ENCODE measurements around the gene KIF1B. TPM values are rescaled to one million over a fixed set of nuclear protein-coding genes. Genes with fewer than 3 reads are reported as not detected.

KIF1B gene
- total RNA-seq, 4 donors from 2014 or later, result 53.0 to 78.2 (median 64.8) TPM

- H3K9me3 ChIP-seq, result no peaks in the 10 kb centered on the region
- no peak overlapping the region for H3K27ac ChIP-seq (replicated peaks in 1 of 4)
- H3K36me3 ChIP-seq, result peaks cover 0 to 11% (median 6%) of the 10 kb centered on the region in 4 donors
- no peak for DNase-seq (ENCODE audit: extremely low spot score)
- no peaks in the 10 kb centered on the region for H3K27me3 ChIP-seq
- TF ChIP-seq POLR2AphosphoS5 (IDR thresholded peaks at IDR 0.05) (no peak), POLR2A (IDR thresholded peaks at IDR 0.05; ENCODE audit: low read depth) (no peak), CTCF (IDR thresholded peaks at IDR 0.05) (no peak), EP300 (IDR thresholded peaks at IDR 0.05) (no peak)
- intact Hi-C loops (cut with DNase I), result no loop called here
- no peak overlapping the region for H3K4me3 ChIP-seq
- no peaks in the 10 kb centered on the region for H3K4me1 ChIP-seq
- WGBS, result 98% methylated on average over 2 of the region's 2 CpGs
These were observed 24.6 kb upstream of the KIF1B start for GRCh38 chr1:10185759-10186158.

GRCh38 chr1:10186331-10187025, 23.9 kb upstream of the KIF1B start:
- intact Hi-C loops (cut with DNase I), result no loop called here
- H3K4me1 ChIP-seq, result no peaks in the 10 kb centered on the region
- DNase-seq (ENCODE audit: extremely low spot score), result no peak
- TF ChIP-seq EP300 (IDR thresholded peaks at IDR 0.05) (no peak), POLR2A (IDR thresholded peaks at IDR 0.05; ENCODE audit: low read depth) (no peak), POLR2AphosphoS5 (IDR thresholded peaks at IDR 0.05) (no peak), CTCF (IDR thresholded peaks at IDR 0.05) (no peak)
- H3K27ac ChIP-seq (replicated peaks in 1 of 4), result no peak overlapping the region
- WGBS, result 87% methylated on average over 12 of the region's 12 CpGs
- no peak overlapping the region for H3K4me3 ChIP-seq
- H3K27me3 ChIP-seq, result no peaks in the 10 kb centered on the region
- peaks cover 0 to 4% (median 2%) of the 10 kb centered on the region in 4 donors for H3K36me3 ChIP-seq
- no peaks in the 10 kb centered on the region for H3K9me3 ChIP-seq

GRCh38 chr1:10187026-10187334, 23.4 kb upstream of the KIF1B start:
- Histone ChIP-seq H3K36me3 (peaks cover 0 to under 1% (median 0%) of the 10 kb centered on the region in 4 donors), H3K27me3 (no peaks in the 10 kb centered on the region), H3K4me3 (no peak overlapping the region), H3K27ac (replicated peaks in 1 of 4) (no peak overlapping the region), H3K9me3 (no peaks in the 10 kb centered on the region), H3K4me1 (no peaks in the 10 kb centered on the region)
- TF ChIP-seq POLR2AphosphoS5 (IDR thresholded peaks at IDR 0.05) (no peak), CTCF (IDR thresholded peaks at IDR 0.05) (no peak), EP300 (IDR thresholded peaks at IDR 0.05) (no peak)
- intact Hi-C loops (cut with DNase I), result no loop called here
- WGBS, result 98% methylated on average over 4 of the region's 4 CpGs
- DNase-seq (ENCODE audit: extremely low spot score), result no peak

- Histone ChIP-seq H3K4me3 (no peak overlapping the region), H3K27me3 (no peaks in the 10 kb centered on the region), H3K36me3 (no peaks in the 10 kb centered on the region), H3K9me3 (no peaks in the 10 kb centered on the region), H3K4me1 (no peaks in the 10 kb centered on the region), H3K27ac (replicated peaks in 1 of 4) (no peak overlapping the region)
- TF ChIP-seq POLR2AphosphoS5 (IDR thresholded peaks at IDR 0.05), result no peak
- TF ChIP-seq EP300 (IDR thresholded peaks at IDR 0.05), result no peak
- no peak for TF ChIP-seq POLR2A (IDR thresholded peaks at IDR 0.05; ENCODE audit: low read depth)
- TF ChIP-seq CTCF (IDR thresholded peaks at IDR 0.05), result no peak
- no peak for DNase-seq (ENCODE audit: extremely low spot score)
- 100% methylated on average over 2 of the region's 2 CpGs for WGBS
- intact Hi-C loops (cut with DNase I), result no loop called here
These were observed 22.2 kb upstream of the KIF1B start for GRCh38 chr1:10188133-10188650.

- Histone ChIP-seq H3K36me3 (no peaks in the 10 kb centered on the region), H3K4me1 (no peaks in the 10 kb centered on the region), H3K9me3 (no peaks in the 10 kb centered on the region), H3K27ac (replicated peaks in 1 of 4) (no peak overlapping the region), H3K4me3 (no peak overlapping the region), H3K27me3 (no peaks in the 10 kb centered on the region)
- TF ChIP-seq POLR2AphosphoS5 (IDR thresholded peaks at IDR 0.05) (no peak), EP300 (IDR thresholded peaks at IDR 0.05) (no peak)
- no peak for DNase-seq (ENCODE audit: extremely low spot score)
- 78% methylated on average over 4 of the region's 4 CpGs for WGBS
- intact Hi-C loops (cut with DNase I), result no loop called here
These were observed 20.7 kb upstream of the KIF1B start for GRCh38 chr1:10189659-10190058.
